Mucosa of descending colon (tissue), 3 donors: ENCODE results near the gene ITGB7. TPM values are rescaled to one million over a fixed set of nuclear protein-coding genes. Genes with fewer than 3 reads are reported as not detected.
A peak's percentile ranks its signal among the peaks of the same experiment; 100 is the strongest.

ENCODE experiments used
- ATAC-seq: fragments of 200-7000 bp; cut with Tn5 transposase; one replicate; pipeline ENCODE4 v1.9.1; 2020; ENCODE audit warnings: mild to moderate bottlenecking, moderate library complexity
- DNase-seq, 3 donors: peaks; one replicate each; pipeline ENCODE4 v3.0.0-alpha.2; 2020
- H3K36me3 ChIP-seq: fragments of 200-600 bp; one replicate; pipeline ENCODE4 v1.8.0; 2021; ENCODE audit warnings: low read depth, mild to moderate bottlenecking
- H3K4me1 ChIP-seq: fragments of 200-600 bp; one replicate; pipeline ENCODE4 v1.8.0; 2021; ENCODE audit warnings: low read depth, mild to moderate bottlenecking
- H3K4me3 ChIP-seq: fragments of 200-600 bp; one replicate; pipeline ENCODE4 v1.8.0; 2021; ENCODE audit warnings: mild to moderate bottlenecking
- H3K9me3 ChIP-seq: fragments of 200-600 bp; one replicate; pipeline ENCODE4 v1.8.0; 2021; ENCODE audit warnings: mild to moderate bottlenecking
- intact Hi-C, 2 donors: fragments of 100-400 bp; cut with DNase I in 1 of 2; cut with micrococcal nuclease in 1 of 2; formaldehyde crosslinking; loops; one replicate each; pipeline versions ENCODE4 v1.11.0 to v1.11.1; 2022; cut with DNase I, micrococcal nuclease
- total RNA-seq, 3 donors: library from RNA; stranded (reverse); fragmentation: NEBNext Ultra II Directional in 2 of 3; extraction: Animal tissue kit (Norgen Biotek cat#: 25700) in 2 of 3; gene quantifications; one replicate each; pipeline versions ENCODE4 v1.2.1 to v1.2.4, GENCODE V29; 2021 to 2023
- TF ChIP-seq, protein P1 (sequence below): fragments of 200-600 bp; IDR thresholded peaks from one replicate; pipeline ENCODE4 v1.8.0; 2022; ENCODE audit warnings: antibody characterized with exemption, mild to moderate bottlenecking
- donor health status: DM: no; HTN: no; CAD: no; lungs with moderate emphysema.
- donor health status: DM: no; HTN: no; CAD: no.
- donor health status: DM: no; HTN: yes; CAD: no.

The ITGB7 gene
- total RNA-seq, 3 donors from 2014 or later = 6.2 to 13.8 (median 7.3) TPM

DNA sequence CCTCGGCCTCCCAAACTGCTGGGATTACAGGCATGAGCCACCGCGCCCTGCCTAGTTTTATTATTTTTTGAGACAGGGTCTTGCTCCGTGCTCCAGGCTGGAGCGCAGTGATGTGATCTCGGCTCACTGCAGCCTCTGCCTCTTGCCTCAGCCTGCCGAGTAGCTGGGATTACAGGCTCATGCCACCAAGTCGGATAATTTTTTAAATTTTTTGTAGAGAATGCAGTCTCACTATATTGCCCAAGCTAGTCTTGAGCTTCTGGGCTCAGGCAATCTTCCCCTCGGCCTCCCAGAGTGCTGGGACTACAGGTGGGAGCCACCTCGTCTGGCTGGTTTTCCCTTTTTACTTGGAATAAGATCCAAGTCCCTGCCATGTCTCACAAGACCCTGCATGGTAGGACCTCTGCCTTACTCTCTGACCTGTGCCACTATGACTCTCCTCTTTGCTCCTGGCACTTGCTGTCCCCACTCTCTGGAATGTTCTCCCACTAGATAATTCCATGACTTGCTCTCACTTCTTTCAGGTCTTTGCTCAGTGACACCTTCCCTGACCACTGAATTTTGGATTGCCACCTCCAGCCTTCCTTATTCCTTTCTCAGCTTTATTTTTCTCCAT is 32.7 kb upstream of the ITGB7 start:
- DNase-seq = no peak
- no peaks in the 10 kb centered on the region for H3K4me1 ChIP-seq
- TF ChIP-seq, protein P1, sequence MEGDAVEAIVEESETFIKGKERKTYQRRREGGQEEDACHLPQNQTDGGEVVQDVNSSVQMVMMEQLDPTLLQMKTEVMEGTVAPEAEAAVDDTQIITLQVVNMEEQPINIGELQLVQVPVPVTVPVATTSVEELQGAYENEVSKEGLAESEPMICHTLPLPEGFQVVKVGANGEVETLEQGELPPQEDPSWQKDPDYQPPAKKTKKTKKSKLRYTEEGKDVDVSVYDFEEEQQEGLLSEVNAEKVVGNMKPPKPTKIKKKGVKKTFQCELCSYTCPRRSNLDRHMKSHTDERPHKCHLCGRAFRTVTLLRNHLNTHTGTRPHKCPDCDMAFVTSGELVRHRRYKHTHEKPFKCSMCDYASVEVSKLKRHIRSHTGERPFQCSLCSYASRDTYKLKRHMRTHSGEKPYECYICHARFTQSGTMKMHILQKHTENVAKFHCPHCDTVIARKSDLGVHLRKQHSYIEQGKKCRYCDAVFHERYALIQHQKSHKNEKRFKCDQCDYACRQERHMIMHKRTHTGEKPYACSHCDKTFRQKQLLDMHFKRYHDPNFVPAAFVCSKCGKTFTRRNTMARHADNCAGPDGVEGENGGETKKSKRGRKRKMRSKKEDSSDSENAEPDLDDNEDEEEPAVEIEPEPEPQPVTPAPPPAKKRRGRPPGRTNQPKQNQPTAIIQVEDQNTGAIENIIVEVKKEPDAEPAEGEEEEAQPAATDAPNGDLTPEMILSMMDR = no peak
- no peaks in the 10 kb centered on the region for H3K36me3 ChIP-seq
- H3K9me3 ChIP-seq = no peaks in the 10 kb centered on the region
- intact Hi-C loops = no loop called here
- no peak overlapping the region for H3K4me3 ChIP-seq
- no peak for ATAC-seq

DNA sequence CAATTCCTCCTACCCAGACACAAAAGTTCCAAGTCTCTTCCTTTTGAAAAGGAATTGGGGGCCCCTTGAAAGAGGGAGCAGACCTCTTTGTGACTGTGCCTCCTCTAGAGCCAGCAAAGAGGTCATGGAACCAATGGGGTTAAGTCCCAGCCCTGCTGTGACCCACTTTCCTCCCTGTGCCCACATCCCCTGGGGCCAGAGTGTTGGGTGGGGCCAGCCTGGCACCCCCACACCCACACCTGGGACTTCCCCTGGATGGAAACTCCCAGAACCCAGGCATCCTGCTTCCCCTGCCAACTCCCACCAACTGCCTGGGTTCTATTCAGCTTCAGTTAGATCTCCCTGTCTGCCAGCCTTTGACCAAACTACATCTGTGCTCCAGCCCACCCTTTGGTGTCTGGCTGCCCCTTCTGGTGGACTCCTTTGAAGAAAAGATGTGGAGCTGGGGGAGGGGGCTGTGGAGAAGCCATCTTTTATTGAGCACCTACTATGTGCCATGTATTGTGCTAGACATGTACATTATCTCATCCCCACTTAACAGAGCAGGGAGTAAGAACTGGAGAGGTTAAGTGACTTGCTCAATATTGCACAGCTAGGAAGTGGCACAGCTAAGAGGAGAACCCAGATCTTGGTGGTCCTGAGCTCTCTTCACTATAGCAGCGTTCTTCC is 29.5 kb upstream of the ITGB7 start:
- DNase-seq (no peak), ATAC-seq (no peak)
- Histone ChIP-seq H3K36me3 (no peaks in the 10 kb centered on the region), H3K9me3 (no peaks in the 10 kb centered on the region), H3K4me3 (no peak overlapping the region), H3K4me1 (peaks cover 22% of the 10 kb centered on the region)
- TF ChIP-seq, protein P1 = no peak
- intact Hi-C loops = no loop called here

DNA sequence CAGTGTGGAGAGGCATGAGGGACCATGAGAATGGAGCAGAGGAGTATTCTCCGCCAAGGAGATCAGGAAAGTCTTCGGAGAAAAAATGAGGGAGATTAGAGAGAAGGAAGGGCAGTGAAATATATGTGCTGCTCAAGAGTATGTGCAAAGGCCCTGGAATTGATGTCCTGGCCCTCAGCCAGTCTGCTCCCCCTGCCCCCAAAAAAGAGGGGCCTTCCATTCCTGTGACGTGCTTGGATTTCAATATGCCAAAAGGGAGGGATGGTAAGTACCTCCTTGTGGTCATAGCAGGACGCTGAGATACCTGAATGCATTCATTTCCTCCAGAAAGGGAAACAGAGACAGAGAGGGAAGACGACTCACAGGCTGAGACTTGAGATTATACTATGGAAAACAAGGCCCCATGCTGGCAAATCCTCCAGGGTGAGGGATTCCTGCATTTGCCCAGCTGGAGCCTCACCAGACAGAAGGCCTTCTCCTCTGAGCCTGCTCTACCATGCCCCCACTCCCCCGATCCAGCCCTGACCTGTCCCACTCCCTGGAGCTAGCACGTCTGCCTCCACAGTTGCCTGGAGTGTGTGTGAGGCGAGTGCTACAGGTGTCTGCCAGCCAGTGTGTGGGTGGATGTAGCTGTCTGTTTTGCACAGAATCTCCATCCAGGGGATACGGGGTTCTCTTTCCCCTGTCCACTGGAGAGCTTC is 28.8 kb upstream of the ITGB7 start:
- Histone ChIP-seq H3K4me3 (no peak overlapping the region), H3K4me1 (peaks cover 29% of the 10 kb centered on the region), H3K9me3 (no peaks in the 10 kb centered on the region), H3K36me3 (no peaks in the 10 kb centered on the region)
- TF ChIP-seq, protein P1 = no peak
- intact Hi-C loops = no loop called here
- ATAC-seq (no peak), DNase-seq (no peak)

DNA sequence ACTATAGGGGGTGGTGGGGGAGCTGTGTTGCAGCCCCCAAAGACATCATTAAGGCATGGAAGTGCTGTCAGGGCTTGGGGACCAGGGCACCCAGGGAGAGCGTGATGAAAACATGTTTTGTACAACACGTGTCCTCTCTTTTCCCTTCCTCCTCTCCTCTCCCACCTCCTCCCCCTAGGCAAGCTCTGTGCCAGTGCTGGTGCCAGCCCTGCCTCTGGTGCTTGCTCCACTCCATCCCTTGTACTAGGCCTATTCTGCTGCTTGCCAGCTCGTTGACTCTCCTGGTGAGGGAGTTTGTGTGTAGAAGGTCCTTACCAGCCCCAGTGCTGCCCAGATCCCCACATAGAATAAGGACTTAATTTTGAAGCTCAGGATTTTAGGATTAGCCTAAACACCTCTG is 28.1 kb upstream of the ITGB7 start:
- peaks cover 32% of the 10 kb centered on the region for H3K4me1 ChIP-seq
- H3K36me3 ChIP-seq = no peaks in the 10 kb centered on the region
- intact Hi-C loops = no loop called here
- TF ChIP-seq, protein P1 = no peak
- no peak overlapping the region for H3K4me3 ChIP-seq
- ATAC-seq = no peak
- DNase-seq = no peak
- no peaks in the 10 kb centered on the region for H3K9me3 ChIP-seq

DNA sequence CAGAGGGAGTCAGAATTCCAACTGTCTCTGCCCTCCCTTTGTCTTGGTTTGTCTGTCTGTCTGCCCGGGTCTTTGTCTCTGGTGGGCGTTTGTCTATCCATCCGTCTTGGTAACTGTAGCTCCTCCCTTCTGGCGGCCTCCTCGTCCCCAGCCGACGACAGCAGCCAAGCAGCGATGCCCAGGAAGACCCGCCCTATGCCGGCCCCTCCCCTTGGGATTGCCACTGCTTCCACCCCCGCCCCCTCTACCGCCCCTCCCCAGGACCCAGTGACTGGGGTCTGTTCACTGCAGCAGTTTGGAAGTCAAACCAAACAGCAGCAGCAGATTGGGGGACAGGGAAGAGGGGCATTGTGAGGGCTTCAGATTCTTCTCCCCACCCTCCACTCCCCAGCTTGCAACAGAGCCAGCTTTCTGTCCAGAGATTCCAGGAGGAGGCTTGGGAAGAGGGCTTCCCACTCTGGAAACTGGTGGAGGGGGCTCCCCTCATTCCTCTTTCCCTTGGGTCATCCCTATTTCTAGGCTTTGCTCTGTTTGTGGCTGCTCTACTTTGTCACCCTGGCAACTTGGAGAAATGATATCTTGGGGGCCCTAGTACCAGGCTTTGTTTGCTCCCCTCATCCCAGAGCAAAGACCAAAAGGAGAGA is 27.3 kb upstream of the ITGB7 start:
- no peak overlapping the region for H3K4me3 ChIP-seq
- DNase-seq = peak in 2 of 3 donors; percentile 54 to 59
- H3K4me1 ChIP-seq = peaks cover 32% of the 10 kb centered on the region
- no peaks in the 10 kb centered on the region for H3K36me3 ChIP-seq
- intact Hi-C loops = no loop called here
- ATAC-seq = no peak
- TF ChIP-seq, protein P1 = no peak
- no peaks in the 10 kb centered on the region for H3K9me3 ChIP-seq
